Aorta (tissue), 5 donors: ENCODE data around the gene SMAD4. TPM values are rescaled to one million over a fixed set of nuclear protein-coding genes. Genes with fewer than 3 reads are reported as not detected.
"Not testable (repeated sequence)": the region's sequence is repeated elsewhere in the genome, so short reads cannot be mapped to it uniquely, and the experiment has no call there.

Source experiments
- ATAC-seq: fragments of 200-7000 bp; cut with Tn5 transposase; one replicate; pipeline ENCODE4 v1.9.1; 2022; ENCODE audit warnings: moderate library complexity; ENCODE audit not compliant: low FRiP score
- DNase-seq, 2 donors: peaks; one replicate each; pipeline ENCODE4 v3.0.0-alpha.2; 2020
- H3K27ac ChIP-seq, 2 donors: one replicate each; pipeline ENCODE4 v1.5.1; 2013; ENCODE audit warnings: low read length in 2 of 2, mild to moderate bottlenecking in 2 of 2, moderate library complexity in 2 of 2, control low read depth in 1 of 2, inconsistent platforms in 1 of 2, low read depth in 1 of 2
- H3K27me3 ChIP-seq, 2 donors: one replicate each; pipeline ENCODE4 v1.6.1; 2013; ENCODE audit warnings: control low read depth in 1 of 2, low read length in 1 of 2, mild to moderate bottlenecking in 1 of 2, moderate library complexity in 1 of 2; ENCODE audit not compliant: insufficient read depth in 2 of 2, control insufficient read depth in 1 of 2
- H3K36me3 ChIP-seq, 2 donors: one replicate each; pipeline ENCODE4 v1.6.1; 2013; ENCODE audit warnings: control low read depth in 1 of 2, low read length in 1 of 2, mild to moderate bottlenecking in 1 of 2; ENCODE audit not compliant: insufficient read depth in 2 of 2, control insufficient read depth in 1 of 2
- H3K4me1 ChIP-seq, 2 donors: one replicate each; pipeline ENCODE4 v1.6.1; 2013; ENCODE audit warnings: low read length in 2 of 2, control low read depth in 1 of 2, mild to moderate bottlenecking in 1 of 2, moderate library complexity in 1 of 2; ENCODE audit not compliant: insufficient read depth in 2 of 2, control insufficient read depth in 1 of 2
- H3K4me3 ChIP-seq, 2 donors: one replicate each; pipeline ENCODE4 v1.5.1; 2013; ENCODE audit warnings: low read length in 2 of 2, control low read depth in 1 of 2, mild to moderate bottlenecking in 1 of 2
- H3K9me3 ChIP-seq: one replicate; pipeline ENCODE4 v1.6.1; 2013; ENCODE audit warnings: mild to moderate bottlenecking, low read length; ENCODE audit not compliant: control insufficient read depth
- WGBS, 2 donors: extraction: QIAGEN DNeasy Blood & Tissue Kit; methylation state at CpG; one replicate each; pipeline ENCODE4 v1.1.7; 2013; 5-methylcytosine and 5-hydroxymethylcytosine counted together
- intact Hi-C, 2 donors: fragments of 100-400 bp; cut with DNase I; formaldehyde crosslinking; loops; one replicate each; pipeline versions ENCODE4 v1.14.2 to v1.15.0; 2022
- polyA plus RNA-seq, 2 donors: library from polyadenylated mRNA; stranded (reverse); fragments of 200-250 nt; gene quantifications; one replicate each; pipeline ENCODE4 v1.2.3, GENCODE V29; 2013
- total RNA-seq, 2 donors: library from RNA; stranded (reverse); fragmentation: NEBNext Ultra II Directional; extraction: Animal tissue kit (Norgen Biotek cat#: 25700); gene quantifications; one replicate each; pipeline ENCODE4 v1.2.1, GENCODE V29; 2021
- donor health status: healthy with polysubstance abuse.
- donor health status: Bipolar disorder and iron deficiency.
- donor health status: DM: no; HTN: no; CAD: no.
- donor health status: DM: no; HTN: no; CAD: no.
- donor health status: DM: yes; HTN: yes; CAD: no.

SMAD4 gene
- total and polyA plus RNA-seq, 4 donors: 26.9 to 136 (median 72.4) TPM

GRCh38 chr18:50994031-50994430, 36.0 kb upstream of the SMAD4 start:
- H3K4me3 ChIP-seq: no peak overlapping the region
- 89 to 93% methylated on average over 2 of the region's 2 CpGs for WGBS, 2 donors
- no peaks in the 10 kb centered on the region for H3K9me3 ChIP-seq
- intact Hi-C loops: no loop called here
- H3K27ac ChIP-seq: no peak overlapping the region
- no peak for ATAC-seq
- DNase-seq: no peak
- no peaks in the 10 kb centered on the region for H3K27me3 ChIP-seq
- H3K4me1 ChIP-seq: no peaks in the 10 kb centered on the region
- peaks cover 0 to 2% of the 10 kb centered on the region in 2 donors for H3K36me3 ChIP-seq

GRCh38 chr18:51003174-51003573, 26.8 kb upstream of the SMAD4 start:
- not testable (repeated sequence) for ATAC-seq, DNase-seq
- WGBS, 2 donors: 97% methylated on average over 2 of the region's 2 CpGs

GRCh38 chr18:51006061-51006818, 23.8 kb upstream of the SMAD4 start:
- WGBS, 2 donors: 94 to 95% methylated on average over 5 of the region's 5 CpGs
- intact Hi-C loops: no loop called here
- H3K4me1 ChIP-seq: no peaks in the 10 kb centered on the region
- H3K36me3 ChIP-seq: no peaks in the 10 kb centered on the region
- H3K27me3 ChIP-seq: no peaks in the 10 kb centered on the region
- no peak for ATAC-seq
- H3K27ac ChIP-seq: no peak overlapping the region
- no peaks in the 10 kb centered on the region for H3K9me3 ChIP-seq
- DNase-seq: no peak
- H3K4me3 ChIP-seq: no peak overlapping the region

More at GRCh38 chr18:51003174-51003573, 26.8 kb upstream of the SMAD4 start:
- H3K36me3 ChIP-seq, H3K4me3 ChIP-seq, H3K4me1 ChIP-seq, intact Hi-C loops, H3K27me3 ChIP-seq, H3K9me3 ChIP-seq, H3K27ac ChIP-seq: not testable (repeated sequence)

DNA sequence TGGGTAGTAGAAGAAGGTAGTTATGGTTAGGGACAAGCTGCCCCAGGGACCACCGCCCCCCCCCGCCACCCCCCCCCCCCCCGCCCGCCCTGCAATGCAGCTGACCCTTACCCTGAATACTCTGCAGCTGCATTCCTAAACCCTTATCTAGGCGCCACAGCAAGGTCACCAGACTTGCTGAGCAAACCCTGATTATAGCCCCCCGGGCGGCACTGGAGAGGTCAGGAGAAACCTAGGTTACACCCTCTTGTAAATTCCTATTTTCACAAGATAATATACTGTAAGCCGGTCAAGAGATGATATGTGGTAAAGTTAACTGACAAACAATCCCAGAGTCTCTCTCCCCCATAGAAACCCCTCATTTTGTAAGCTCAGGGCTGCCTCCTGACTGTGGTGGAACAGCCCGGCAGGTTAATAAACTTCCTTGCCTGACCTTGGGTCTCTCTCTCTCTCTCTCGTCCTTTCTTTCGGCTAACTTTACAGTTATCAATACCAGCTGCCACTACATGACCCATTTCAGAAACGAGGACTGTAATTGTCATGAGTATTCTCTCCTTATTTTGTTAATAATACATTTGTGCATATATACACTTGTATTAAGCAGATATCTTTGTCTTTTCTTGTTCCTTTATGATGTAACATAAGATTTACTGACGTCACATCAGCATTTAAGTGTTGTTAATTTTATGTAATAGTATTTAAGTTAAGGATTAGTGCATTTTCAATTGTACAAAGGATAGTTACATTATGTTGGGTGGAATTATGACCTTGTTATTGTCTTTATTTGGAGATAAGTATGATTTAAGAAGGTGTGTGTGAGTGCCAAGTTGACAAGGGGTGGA, 22.8 kb upstream of the SMAD4 start:
- Histone ChIP-seq H3K27me3 (no peaks in the 10 kb centered on the region), H3K9me3 (no peaks in the 10 kb centered on the region), H3K27ac (no peak overlapping the region), H3K36me3 (no peaks in the 10 kb centered on the region), H3K4me3 (no peak overlapping the region), H3K4me1 (no peaks in the 10 kb centered on the region)
- ATAC-seq: no peak
- no peak for DNase-seq
- intact Hi-C loops: no loop called here
- WGBS, 2 donors: 68 to 69% methylated on average over 9 to 13 of the region's 13 CpGs

DNA sequence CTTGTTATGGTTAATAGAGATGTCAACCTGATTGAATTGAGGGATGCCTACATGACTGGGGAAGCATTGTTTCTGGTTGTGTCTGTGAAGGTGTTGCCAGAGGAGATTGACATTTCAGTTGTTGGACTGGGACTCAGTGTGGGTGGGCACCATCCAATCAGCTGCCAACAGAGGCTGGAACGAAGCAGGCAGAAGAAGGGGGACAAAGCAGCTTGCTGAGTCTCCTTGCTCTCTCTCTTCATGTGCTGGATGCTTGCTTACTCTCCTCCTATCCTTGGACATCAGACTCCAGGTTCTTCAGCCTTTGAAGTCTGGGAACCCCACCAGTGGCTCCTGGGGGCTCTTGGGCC, 22.2 kb upstream of the SMAD4 start:
- Histone ChIP-seq H3K9me3 (no peaks in the 10 kb centered on the region), H3K27me3 (no peaks in the 10 kb centered on the region), H3K27ac (no peak overlapping the region), H3K4me3 (no peak overlapping the region), H3K36me3 (no peaks in the 10 kb centered on the region), H3K4me1 (no peaks in the 10 kb centered on the region)
- no peak for DNase-seq
- intact Hi-C loops: no loop called here
- ATAC-seq: no peak
- 49 to 67% methylated on average over 1 of the region's 1 CpG for WGBS, 2 donors

GRCh38 chr18:51009072-51009471, 20.9 kb upstream of the SMAD4 start:
- no peaks in the 10 kb centered on the region for H3K9me3 ChIP-seq
- ATAC-seq (no peak), DNase-seq (no peak)
- intact Hi-C loops: no loop called here
- H3K36me3 ChIP-seq: no peaks in the 10 kb centered on the region
- H3K27me3 ChIP-seq: no peaks in the 10 kb centered on the region
- no peak overlapping the region for H3K4me3 ChIP-seq
- H3K27ac ChIP-seq: no peak overlapping the region
- no peaks in the 10 kb centered on the region for H3K4me1 ChIP-seq

GRCh38 chr18:51010218-51010617, 19.8 kb upstream of the SMAD4 start:
- Histone ChIP-seq H3K36me3 (no peaks in the 10 kb centered on the region), H3K4me1 (no peaks in the 10 kb centered on the region), H3K4me3 (no peak overlapping the region), H3K27me3 (no peaks in the 10 kb centered on the region), H3K9me3 (no peaks in the 10 kb centered on the region), H3K27ac (no peak overlapping the region)
- intact Hi-C loops: no loop called here
- DNase-seq (no peak), ATAC-seq (no peak)

DNA sequence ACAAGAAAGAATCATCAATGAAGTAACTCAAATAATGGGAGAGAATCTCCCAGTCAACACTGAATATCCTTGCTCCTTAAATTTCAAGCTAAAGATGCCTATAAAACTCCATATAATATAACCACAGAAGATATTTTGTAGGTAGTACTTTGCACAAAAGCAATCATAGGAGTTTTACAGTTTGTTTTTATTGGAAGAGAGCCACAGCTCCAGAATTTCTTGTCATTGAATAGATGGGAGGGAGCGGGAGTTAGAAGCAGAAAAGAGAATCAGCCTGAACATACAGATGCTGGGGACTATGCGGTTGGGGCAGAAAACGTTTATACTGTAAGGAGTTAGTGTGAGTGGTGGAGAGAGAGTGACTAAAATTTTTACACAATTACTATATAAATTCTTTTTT, 18.3 kb upstream of the SMAD4 start:
- Histone ChIP-seq H3K27me3 (no peaks in the 10 kb centered on the region), H3K9me3 (no peaks in the 10 kb centered on the region), H3K4me3 (no peak overlapping the region), H3K4me1 (no peaks in the 10 kb centered on the region), H3K27ac (no peak overlapping the region), H3K36me3 (no peaks in the 10 kb centered on the region)
- DNase-seq (no peak), ATAC-seq (no peak)
- intact Hi-C loops: no loop called here
- WGBS, 2 donors: 42 to 52% methylated on average over 3 of the region's 3 CpGs

- DNase-seq: no peak
- no peaks in the 10 kb centered on the region for H3K9me3 ChIP-seq
- no peak overlapping the region for H3K27ac ChIP-seq
- no peaks in the 10 kb centered on the region for H3K4me1 ChIP-seq
- no peaks in the 10 kb centered on the region for H3K27me3 ChIP-seq
- H3K36me3 ChIP-seq: peaks cover 0 to 1% of the 10 kb centered on the region in 2 donors
- no peak for ATAC-seq
- no peak overlapping the region for H3K4me3 ChIP-seq
- intact Hi-C loops: no loop called here
- 88 to 90% methylated on average over 3 of the region's 3 CpGs for WGBS, 2 donors
Observed at GRCh38 chr18:51012441-51012840, 17.6 kb upstream of the SMAD4 start.
